Activated naive CD4-positive, alpha-beta T cell treated with anti-CD3 and anti-CD28 coated beads, Interleukin-2, amount 50 U/mL, for 24 hours (primary cell): ENCODE measurements around the gene ADAMTS8.

ENCODE experiments used
- H3K27ac Mint-ChIP-seq: one replicate; pipeline ENCODE4 v1.8.0; 2021; ENCODE audit warnings: mild to moderate bottlenecking, mixed read lengths
- H3K27me3 Mint-ChIP-seq: one replicate; pipeline ENCODE4 v1.8.0; 2021; ENCODE audit warnings: mixed read lengths
- H3K36me3 Mint-ChIP-seq: one replicate; pipeline ENCODE4 v1.8.0; 2021; ENCODE audit warnings: mixed read lengths
- H3K4me1 Mint-ChIP-seq: one replicate; pipeline ENCODE4 v1.8.0; 2021; ENCODE audit warnings: mixed read lengths
- H3K4me3 Mint-ChIP-seq: one replicate; pipeline ENCODE4 v1.8.0; 2021; ENCODE audit warnings: mild to moderate bottlenecking, mixed read lengths
- H3K9me3 Mint-ChIP-seq: one replicate; pipeline ENCODE4 v1.8.0; 2021; ENCODE audit warnings: mixed read lengths

The ADAMTS8 gene

GRCh38 chr11:130433357-130433756, 4.9 kb upstream of the ADAMTS8 start:
- Mint-ChIP-seq H3K4me1 (peaks cover 9% of the 10 kb centered on the region), H3K27me3 (peaks cover 21% of the 10 kb centered on the region), H3K27ac (no peak overlapping the region), H3K4me3 (no peak overlapping the region), H3K9me3 (no peaks in the 10 kb centered on the region), H3K36me3 (no peaks in the 10 kb centered on the region)

GRCh38 chr11:130431801-130432200, 3.4 kb upstream of the ADAMTS8 start:
- Mint-ChIP-seq H3K36me3 (no peaks in the 10 kb centered on the region), H3K27ac (no peak overlapping the region), H3K4me1 (peaks cover 14% of the 10 kb centered on the region), H3K27me3 (peaks cover 27% of the 10 kb centered on the region), H3K9me3 (no peaks in the 10 kb centered on the region), H3K4me3 (no peak overlapping the region)

DNA sequence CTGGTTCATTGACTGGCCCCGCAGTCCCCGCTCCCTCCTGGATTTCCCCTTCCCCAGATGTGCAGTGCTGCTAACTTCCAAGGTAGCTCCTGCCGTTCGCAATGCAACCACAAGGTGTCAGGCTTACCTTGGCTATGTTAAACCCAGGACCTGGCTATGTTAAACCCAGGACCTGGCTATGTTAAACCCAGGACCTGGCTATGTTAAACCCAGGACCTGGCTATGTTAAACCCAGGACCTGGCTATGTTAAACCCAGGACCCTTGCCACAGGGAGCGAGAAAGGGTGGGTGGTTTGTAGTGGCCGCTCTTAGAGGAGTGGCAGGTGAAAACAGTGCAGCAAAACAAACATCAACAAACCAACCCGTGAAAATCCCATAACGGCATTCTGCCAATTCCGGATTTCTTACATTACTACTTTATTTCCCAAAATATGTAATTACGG, 2.9 kb upstream of the ADAMTS8 start:
- Mint-ChIP-seq H3K27me3 (peaks cover 28% of the 10 kb centered on the region), H3K9me3 (no peaks in the 10 kb centered on the region), H3K27ac (no peak overlapping the region), H3K36me3 (no peaks in the 10 kb centered on the region), H3K4me3 (no peak overlapping the region), H3K4me1 (peaks cover 14% of the 10 kb centered on the region)

DNA sequence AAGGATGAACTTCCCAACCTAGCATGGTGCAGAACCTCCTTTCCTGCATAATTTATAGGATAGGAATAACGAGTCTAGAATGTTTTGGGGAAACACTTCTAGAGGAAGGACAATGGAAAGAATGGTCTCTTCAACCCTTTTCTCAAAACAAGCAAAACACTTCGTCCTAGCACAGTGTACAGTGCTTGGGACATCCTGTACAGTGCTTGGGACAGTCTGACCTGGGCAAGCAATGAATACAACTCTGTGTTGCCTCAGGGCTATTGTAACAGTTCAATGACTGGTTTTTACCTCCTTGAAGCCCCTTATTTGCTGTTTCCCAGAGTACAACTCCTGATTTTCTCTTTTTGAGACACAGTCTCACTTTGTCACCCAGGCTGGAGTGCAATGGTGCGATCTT, 1.6 kb upstream of the ADAMTS8 start:
- Mint-ChIP-seq H3K27ac (no peak overlapping the region), H3K9me3 (no peaks in the 10 kb centered on the region), H3K4me3 (no peak overlapping the region), H3K36me3 (no peaks in the 10 kb centered on the region), H3K4me1 (peaks cover 14% of the 10 kb centered on the region), H3K27me3 (peaks cover 30% of the 10 kb centered on the region)

DNA sequence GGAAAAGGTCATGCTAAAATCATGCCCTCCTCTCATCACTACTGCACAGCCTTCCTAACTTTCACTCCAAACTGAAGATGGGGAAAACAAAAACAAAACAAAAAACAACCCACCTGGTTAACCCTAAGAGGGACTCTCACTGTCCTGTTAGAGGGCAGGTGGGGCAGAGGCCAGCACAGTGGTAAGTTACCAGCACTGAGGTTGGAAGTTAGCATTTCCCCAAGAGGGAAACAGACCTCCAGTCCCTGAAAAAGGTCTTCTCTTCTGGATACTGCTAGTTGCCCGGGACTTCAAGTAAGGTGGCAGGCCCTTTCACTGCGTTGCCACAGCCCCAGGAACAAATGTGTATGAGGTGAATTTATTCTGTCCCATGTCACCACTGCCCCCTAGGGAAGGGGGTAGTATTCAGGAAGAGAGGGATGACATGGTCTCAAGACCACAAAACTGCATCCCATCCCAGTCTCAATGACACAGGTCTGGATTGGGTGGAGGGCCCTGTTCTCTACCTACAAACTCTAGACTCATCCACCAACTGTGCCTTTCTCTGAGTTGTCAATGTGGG, 792 bp upstream of the ADAMTS8 start:
- H3K27ac Mint-ChIP-seq: no peak overlapping the region
- H3K9me3 Mint-ChIP-seq: no peaks in the 10 kb centered on the region
- H3K36me3 Mint-ChIP-seq: no peaks in the 10 kb centered on the region
- H3K27me3 Mint-ChIP-seq: peaks cover 36% of the 10 kb centered on the region
- H3K4me1 Mint-ChIP-seq: peaks cover 14% of the 10 kb centered on the region
- H3K4me3 Mint-ChIP-seq: peak overlapping the region; percentile 68

GRCh38 chr11:130427581-130428315, 661 bp downstream of the ADAMTS8 start:
- Mint-ChIP-seq H3K27ac (no peak overlapping the region), H3K36me3 (no peaks in the 10 kb centered on the region), H3K9me3 (no peaks in the 10 kb centered on the region), H3K27me3 (peaks cover 39% of the 10 kb centered on the region), H3K4me1 (peaks cover 14% of the 10 kb centered on the region), H3K4me3 (no peak overlapping the region)

GRCh38 chr11:130426837-130427341, 1.5 kb downstream of the ADAMTS8 start:
- no peak overlapping the region for H3K27ac Mint-ChIP-seq
- H3K4me3 Mint-ChIP-seq: peak overlapping the region; percentile 54
- no peaks in the 10 kb centered on the region for H3K9me3 Mint-ChIP-seq
- H3K27me3 Mint-ChIP-seq: peaks cover 39% of the 10 kb centered on the region
- no peaks in the 10 kb centered on the region for H3K36me3 Mint-ChIP-seq
- peaks cover 14% of the 10 kb centered on the region for H3K4me1 Mint-ChIP-seq

- Mint-ChIP-seq H3K9me3 (no peaks in the 10 kb centered on the region), H3K4me3 (no peak overlapping the region), H3K36me3 (no peaks in the 10 kb centered on the region), H3K27ac (no peak overlapping the region), H3K27me3 (peaks cover 40% of the 10 kb centered on the region), H3K4me1 (peaks cover 14% of the 10 kb centered on the region)
Measured at GRCh38 chr11:130426223-130426836, 2.1 kb downstream of the ADAMTS8 start.

DNA sequence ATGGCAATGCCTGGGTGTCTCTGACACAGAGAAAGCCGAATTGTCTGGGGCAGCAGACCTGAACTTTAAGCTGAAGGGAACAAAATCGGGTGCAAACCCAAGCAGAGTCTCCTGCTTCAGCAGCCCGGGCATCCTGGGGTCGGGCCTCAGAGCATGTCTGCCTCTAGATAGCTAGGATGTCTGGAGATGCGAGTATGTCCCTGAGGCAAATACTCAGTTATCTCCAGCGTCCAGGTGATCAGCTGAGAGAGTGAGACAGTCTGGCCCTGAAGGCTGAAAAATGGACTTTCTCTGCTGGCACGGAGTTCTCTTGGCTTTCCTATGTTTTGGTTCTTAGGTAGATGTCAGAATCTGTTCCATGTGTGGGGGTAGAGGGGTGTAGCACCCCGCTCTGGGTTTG, 3.3 kb downstream of the ADAMTS8 start:
- Mint-ChIP-seq H3K4me3 (no peak overlapping the region), H3K27ac (no peak overlapping the region), H3K4me1 (peaks cover 14% of the 10 kb centered on the region), H3K36me3 (no peaks in the 10 kb centered on the region), H3K9me3 (no peaks in the 10 kb centered on the region), H3K27me3 (peaks cover 34% of the 10 kb centered on the region)

- Mint-ChIP-seq H3K9me3 (no peaks in the 10 kb centered on the region), H3K4me1 (peaks cover 14% of the 10 kb centered on the region), H3K27me3 (peaks cover 31% of the 10 kb centered on the region), H3K36me3 (no peaks in the 10 kb centered on the region), H3K4me3 (no peak overlapping the region), H3K27ac (no peak overlapping the region)
Measured at GRCh38 chr11:130424613-130425140, 3.7 kb downstream of the ADAMTS8 start.

DNA sequence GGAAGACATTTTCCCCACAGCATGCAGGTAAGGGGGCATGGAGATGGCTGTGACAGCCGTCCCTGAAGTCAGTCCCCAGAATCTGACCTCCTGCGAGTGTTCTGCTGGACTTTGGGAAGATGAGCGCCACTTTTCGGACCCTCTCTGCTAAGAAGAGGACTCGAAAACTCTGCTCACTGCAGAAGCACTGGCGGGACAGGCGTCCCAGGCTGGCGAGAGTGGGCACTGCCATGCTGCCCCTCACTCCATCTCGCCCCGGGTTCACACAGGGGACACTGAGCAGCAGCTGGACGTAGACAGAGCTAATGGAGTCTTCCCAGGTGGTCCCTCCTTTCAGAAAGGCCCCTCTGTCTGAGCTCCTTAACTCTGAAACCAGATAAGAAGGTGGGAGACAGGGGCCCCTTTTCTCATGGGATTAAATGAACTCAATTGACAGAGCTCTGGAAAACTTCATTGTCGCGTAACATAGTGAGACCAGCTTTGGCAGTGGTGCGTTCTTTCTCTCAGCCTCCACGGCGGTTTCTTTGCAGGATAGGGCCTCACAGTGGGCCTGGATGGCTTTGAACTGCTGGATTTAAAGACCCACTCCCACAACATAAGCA, 4.8 kb downstream of the ADAMTS8 start:
- H3K27me3 Mint-ChIP-seq: peaks cover 21% of the 10 kb centered on the region
- H3K4me3 Mint-ChIP-seq: no peak overlapping the region
- no peak overlapping the region for H3K27ac Mint-ChIP-seq
- peaks cover 8% of the 10 kb centered on the region for H3K4me1 Mint-ChIP-seq
- H3K36me3 Mint-ChIP-seq: no peaks in the 10 kb centered on the region
- no peaks in the 10 kb centered on the region for H3K9me3 Mint-ChIP-seq

DNA sequence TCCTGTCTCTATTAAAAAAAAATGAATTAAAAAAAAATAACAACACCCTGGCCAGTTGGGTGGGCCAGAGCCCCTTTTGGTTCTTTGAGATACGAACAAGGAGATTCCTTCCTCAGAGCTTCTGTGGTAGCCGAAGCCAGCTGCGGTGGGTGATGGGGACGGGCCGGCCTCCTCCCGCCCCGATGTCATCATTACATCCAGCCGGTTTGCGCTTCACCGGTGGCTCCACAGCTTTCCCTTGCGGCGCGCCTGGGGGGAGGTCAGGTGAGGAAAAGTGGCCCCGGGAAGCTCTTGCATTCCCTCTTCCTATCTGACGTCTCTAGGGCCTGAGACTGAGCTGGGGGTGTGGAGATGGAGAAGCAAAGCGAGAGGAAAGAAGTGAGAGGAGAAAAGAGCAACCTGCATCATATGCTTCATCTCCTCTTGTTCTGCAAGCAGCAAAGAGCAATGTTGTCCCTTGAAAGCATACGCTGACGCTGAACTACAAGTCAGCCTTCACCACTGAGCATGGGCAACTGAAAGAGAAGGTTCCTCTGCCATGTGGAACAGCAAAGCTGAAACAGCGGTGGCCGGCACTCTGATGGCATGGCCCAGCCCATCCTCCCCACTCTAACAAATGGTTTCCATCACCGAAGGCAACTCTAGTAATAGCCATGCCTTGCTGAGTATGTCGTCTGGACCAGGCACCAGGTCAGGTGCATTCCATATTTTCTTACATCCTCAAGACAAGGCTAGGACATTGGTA, 6.0 kb downstream of the ADAMTS8 start:
- H3K27me3 Mint-ChIP-seq: peaks cover 19% of the 10 kb centered on the region
- H3K4me1 Mint-ChIP-seq: peaks cover 6% of the 10 kb centered on the region
- H3K9me3 Mint-ChIP-seq: no peaks in the 10 kb centered on the region
- no peak overlapping the region for H3K27ac Mint-ChIP-seq
- H3K36me3 Mint-ChIP-seq: no peaks in the 10 kb centered on the region
- H3K4me3 Mint-ChIP-seq: no peak overlapping the region

GRCh38 chr11:130421697-130422096, 6.7 kb downstream of the ADAMTS8 start:
- no peak overlapping the region for H3K27ac Mint-ChIP-seq
- peaks cover 12% of the 10 kb centered on the region for H3K27me3 Mint-ChIP-seq
- H3K4me1 Mint-ChIP-seq: no peaks in the 10 kb centered on the region
- no peaks in the 10 kb centered on the region for H3K36me3 Mint-ChIP-seq
- no peak overlapping the region for H3K4me3 Mint-ChIP-seq
- no peaks in the 10 kb centered on the region for H3K9me3 Mint-ChIP-seq

GRCh38 chr11:130421199-130421585, 7.2 kb downstream of the ADAMTS8 start:
- Mint-ChIP-seq H3K27me3 (peaks cover 12% of the 10 kb centered on the region), H3K36me3 (no peaks in the 10 kb centered on the region), H3K9me3 (no peaks in the 10 kb centered on the region), H3K27ac (no peak overlapping the region), H3K4me1 (no peaks in the 10 kb centered on the region), H3K4me3 (no peak overlapping the region)
